LNCAP (cell line): ENCODE measurements around the gene DBF4B.

ENCODE experiments used
- TF ChIP-seq, protein P1 (sequence below): fragments of 450-650 bp; IDR thresholded peaks from 2 replicates; pipeline ENCODE4 v1.5.1; 2017; ENCODE audit warnings: mild to moderate bottlenecking

The DBF4B gene, protein sequence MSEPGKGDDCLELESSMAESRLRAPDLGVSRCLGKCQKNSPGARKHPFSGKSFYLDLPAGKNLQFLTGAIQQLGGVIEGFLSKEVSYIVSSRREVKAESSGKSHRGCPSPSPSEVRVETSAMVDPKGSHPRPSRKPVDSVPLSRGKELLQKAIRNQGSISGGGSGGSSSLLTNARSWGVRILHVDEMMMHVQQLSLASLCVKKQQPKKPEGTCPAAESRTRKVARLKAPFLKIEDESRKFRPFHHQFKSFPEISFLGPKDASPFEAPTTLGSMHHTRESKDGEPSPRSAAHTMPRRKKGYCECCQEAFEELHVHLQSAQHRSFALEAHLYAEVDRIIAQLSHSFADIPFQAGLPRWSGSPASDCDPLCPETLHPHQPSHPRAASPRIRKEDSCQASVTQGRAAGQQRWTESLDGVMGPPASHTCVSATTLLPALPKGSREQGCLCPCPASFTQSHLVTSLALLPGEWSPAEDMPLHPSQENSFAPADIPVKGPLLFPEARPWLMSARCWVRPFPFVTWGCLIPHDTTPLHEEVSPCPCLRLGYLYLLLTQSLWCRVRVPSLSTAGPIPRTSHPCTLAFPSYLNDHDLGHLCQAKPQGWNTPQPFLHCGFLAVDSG

DNA sequence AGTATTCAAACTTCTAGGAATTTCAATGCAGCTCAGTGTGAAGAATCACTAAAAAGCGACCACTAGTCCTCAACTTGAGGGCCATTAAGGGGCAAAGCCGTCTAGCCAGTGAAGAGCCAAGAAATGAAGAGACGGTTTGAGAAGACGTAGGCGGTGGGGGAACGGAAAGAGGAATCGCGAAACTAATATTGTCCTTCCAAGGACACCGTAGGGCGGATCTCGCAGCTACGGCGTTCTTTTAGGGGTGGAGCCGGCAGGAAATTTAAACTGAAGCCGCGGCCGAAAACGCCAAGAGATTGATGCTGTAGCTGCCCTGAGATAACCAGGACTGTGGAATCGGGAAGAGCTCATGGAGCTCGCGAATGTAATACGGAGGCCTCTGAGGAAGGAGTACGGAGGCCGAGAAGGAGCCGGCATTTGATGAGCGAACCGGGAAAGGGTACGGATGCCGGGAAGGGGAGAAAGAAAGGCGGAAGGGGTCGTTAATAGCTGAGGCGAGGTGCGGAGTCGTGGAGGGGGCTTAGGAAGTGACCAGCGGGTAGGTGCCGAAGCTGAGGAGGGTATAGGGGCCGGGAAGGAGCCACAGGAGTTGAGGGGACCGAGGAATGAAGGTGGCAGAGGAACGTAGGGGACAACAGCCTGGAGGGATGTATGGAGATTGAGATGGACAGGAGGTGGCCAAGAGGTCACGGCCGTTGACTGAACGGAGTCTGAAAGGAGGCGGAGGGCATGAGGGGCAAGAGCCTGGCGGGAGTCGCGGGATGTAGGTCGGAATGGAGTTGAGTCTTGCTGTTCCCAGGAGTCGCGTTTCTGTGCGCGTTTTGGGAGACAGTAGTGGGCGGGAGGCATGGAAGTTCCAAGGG, at the start of gene DBF4B:
DBF4B (plus strand) TSS at position 265 of the 863 bp plus-strand sequence; CDS start at position 421, 156 bp downstream.
- TF ChIP-seq, protein P1, sequence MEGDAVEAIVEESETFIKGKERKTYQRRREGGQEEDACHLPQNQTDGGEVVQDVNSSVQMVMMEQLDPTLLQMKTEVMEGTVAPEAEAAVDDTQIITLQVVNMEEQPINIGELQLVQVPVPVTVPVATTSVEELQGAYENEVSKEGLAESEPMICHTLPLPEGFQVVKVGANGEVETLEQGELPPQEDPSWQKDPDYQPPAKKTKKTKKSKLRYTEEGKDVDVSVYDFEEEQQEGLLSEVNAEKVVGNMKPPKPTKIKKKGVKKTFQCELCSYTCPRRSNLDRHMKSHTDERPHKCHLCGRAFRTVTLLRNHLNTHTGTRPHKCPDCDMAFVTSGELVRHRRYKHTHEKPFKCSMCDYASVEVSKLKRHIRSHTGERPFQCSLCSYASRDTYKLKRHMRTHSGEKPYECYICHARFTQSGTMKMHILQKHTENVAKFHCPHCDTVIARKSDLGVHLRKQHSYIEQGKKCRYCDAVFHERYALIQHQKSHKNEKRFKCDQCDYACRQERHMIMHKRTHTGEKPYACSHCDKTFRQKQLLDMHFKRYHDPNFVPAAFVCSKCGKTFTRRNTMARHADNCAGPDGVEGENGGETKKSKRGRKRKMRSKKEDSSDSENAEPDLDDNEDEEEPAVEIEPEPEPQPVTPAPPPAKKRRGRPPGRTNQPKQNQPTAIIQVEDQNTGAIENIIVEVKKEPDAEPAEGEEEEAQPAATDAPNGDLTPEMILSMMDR, result no peak

DNA sequence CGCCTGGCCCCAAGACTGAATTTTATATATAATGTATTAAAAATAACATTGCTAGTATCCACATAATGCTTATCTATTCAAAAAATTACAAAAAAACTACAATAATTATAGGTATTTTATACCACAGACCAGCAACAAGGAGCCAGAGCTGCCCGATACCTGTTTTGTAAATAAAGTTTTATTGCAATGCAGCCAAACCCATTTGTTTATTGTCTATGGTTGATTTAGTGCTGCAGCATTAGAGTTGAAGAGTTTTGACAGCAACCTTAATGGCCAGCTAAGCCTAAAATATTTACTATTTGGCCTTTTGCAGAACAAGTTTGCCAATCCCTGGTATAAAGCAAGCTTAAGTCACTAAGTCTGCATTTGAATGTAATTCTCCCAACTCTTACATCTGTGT, 46.6 kb upstream of the DBF4B start:
- TF ChIP-seq, protein P1, result no peak

DNA sequence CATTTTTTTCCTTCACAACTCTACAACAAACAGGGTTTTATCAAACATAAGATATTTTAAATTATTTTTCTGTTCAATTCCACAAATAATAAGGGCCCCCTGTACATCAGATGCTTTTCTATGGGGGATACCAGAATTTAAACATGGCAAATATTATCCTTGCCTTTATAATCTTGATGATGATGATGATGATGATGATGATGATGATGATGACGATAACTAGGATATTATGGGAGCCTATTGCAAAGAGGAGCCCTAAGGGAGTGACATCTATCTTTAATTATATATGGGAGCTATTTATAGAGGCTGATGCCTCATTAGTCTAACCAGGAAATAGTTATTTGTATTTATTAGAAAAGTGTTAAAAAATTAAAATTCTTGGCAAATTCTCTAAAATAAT, 45.4 kb upstream of the DBF4B start:
- TF ChIP-seq, protein P1, result no peak

DNA sequence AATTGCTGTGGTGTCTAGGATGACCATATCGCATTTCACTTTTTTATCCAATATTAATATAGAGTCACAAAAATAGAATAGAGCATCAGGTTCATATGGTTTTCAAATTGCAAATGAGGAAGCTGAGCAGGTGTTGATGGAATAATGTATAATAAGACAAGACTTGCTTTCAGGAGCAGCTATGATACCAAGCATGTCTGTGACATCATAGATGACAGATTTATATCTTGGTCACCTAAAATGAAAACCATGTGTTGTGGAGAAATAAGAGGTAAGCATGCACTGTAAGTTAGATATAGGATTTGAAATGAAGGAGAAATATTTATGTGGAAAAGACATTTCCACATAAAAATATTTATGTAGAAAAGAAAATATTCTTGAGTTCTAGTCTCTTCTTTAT, 43.6 kb upstream of the DBF4B start:
- TF ChIP-seq, protein P1, result no peak

DNA sequence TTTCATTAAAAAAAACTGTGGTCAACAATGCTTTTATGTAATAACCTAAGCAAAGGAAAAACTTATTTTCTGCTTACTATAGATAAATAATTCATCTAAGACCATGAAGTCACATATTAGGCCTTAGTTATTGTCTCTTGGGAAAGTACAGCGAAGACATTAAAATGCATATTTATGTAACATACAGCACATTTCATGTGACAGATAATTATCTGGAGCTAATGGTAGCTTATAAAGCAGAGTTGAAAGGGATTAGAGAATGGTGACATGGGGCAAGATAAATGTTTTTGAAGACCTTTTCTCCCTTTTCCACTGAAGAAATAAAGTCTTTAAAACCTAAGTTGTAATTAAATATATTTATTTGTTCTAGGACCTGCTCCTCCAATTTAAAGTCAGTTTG, 42.5 kb upstream of the DBF4B start:
- TF ChIP-seq, protein P1, result no peak

DNA sequence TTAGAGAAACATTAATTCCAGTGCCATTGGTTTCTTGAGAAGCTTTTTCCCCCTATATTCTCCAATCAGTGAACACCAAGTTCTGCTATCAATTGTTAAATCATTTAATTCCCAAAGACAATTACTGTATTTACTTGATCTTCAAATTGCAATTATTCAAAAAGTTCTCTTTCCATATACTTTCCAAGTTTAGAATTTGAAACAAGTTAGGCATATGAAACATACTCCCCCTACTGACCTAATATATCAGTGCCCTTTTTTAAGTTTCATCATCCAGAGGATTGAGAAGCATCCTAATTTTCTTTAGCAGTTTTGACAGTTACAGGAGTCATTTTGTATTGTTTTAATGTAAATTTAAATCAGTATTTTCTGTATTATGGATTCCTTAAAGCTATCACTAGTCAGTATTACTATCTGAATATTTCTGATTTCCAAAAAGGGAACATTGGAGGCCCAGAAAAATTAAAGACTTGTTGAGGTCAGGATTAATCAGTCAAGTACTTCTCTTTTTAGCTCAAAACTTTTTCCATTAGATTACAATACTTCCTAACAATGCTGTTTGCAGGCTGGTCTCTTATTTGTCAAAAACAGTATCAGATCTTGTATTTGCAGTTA, 35.9 kb upstream of the DBF4B start:
- TF ChIP-seq, protein P1, result peak; percentile 51

DNA sequence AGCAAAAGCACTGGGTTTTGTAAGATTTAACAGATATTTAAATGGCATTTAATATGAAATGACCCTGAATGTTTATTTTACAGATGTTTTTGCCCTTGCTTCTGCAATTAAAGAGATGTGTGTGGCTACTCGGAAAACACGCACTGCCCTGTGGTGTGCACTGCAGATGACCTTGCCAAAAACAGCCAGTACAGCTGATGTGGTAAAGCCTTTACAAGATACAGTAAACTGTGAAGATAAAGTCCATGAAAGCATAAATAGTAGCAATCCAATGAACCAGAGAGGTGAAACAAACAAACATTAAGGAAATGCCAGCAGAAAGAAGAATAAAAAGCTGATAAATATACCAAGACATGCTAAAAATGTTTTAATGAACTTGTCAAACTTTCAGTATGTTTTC, 34.6 kb upstream of the DBF4B start:
- TF ChIP-seq, protein P1, result no peak
